Liver (tissue), 9 donors: ENCODE data around the gene OR9K2. TPM values are rescaled to one million over a fixed set of nuclear protein-coding genes. Genes with fewer than 3 reads are reported as not detected.
"Not testable (repeated sequence)": the region's sequence is repeated elsewhere in the genome, so short reads cannot be mapped to it uniquely, and the experiment has no call there.

Experiments used
- DNase-seq: peaks from one replicate; pipeline ENCODE4 v3.0.0-alpha.2; 2017; ENCODE audit warnings: low spot score
- H3K27ac ChIP-seq, 2 donors: one replicate each; pipeline ENCODE4 v1.7.0; 2013; ENCODE audit warnings: inconsistent platforms in 2 of 2, low read length in 2 of 2, control low read depth in 1 of 2, low read depth in 1 of 2, mild to moderate bottlenecking in 1 of 2
- H3K27me3 ChIP-seq, 4 donors: one replicate each; pipeline versions ENCODE4 v1.6.1 to v1.7.0; 2013; ENCODE audit warnings: low read length in 3 of 4, inconsistent platforms in 1 of 4, mild to moderate bottlenecking in 1 of 4, moderate library complexity in 1 of 4; ENCODE audit not compliant: control insufficient read depth in 4 of 4, insufficient read depth in 4 of 4
- H3K36me3 ChIP-seq, 4 donors: one replicate each; pipeline versions ENCODE4 v1.6.1 to v1.7.0; 2013; ENCODE audit warnings: low read length in 3 of 4, mild to moderate bottlenecking in 3 of 4, low read depth in 1 of 4, moderate library complexity in 1 of 4; ENCODE audit not compliant: control insufficient read depth in 4 of 4, insufficient read depth in 3 of 4
- H3K4me1 ChIP-seq, 4 donors: one replicate each; pipeline versions ENCODE4 v1.6.1 to v1.7.0; 2013; ENCODE audit warnings: low read length in 3 of 4, mild to moderate bottlenecking in 3 of 4, moderate library complexity in 1 of 4; ENCODE audit not compliant: control insufficient read depth in 4 of 4, insufficient read depth in 4 of 4
- H3K4me3 ChIP-seq, 3 donors: one replicate each; pipeline versions ENCODE4 v1.6.1 to v1.7.0; 2013; ENCODE audit warnings: low read length in 3 of 3, control low read depth in 1 of 3, low read depth in 1 of 3, mild to moderate bottlenecking in 1 of 3
- H3K9ac ChIP-seq, 2 donors: one replicate each; pipeline ENCODE4 v1.7.0; 2013; ENCODE audit warnings: low read length in 2 of 2, mild to moderate bottlenecking in 2 of 2, moderate library complexity in 2 of 2, control low read depth in 1 of 2, low read depth in 1 of 2
- H3K9me3 ChIP-seq, 4 donors: one replicate each; pipeline versions ENCODE4 v1.6.1 to v1.7.0; 2013; ENCODE audit warnings: low read length in 3 of 4; ENCODE audit not compliant: control insufficient read depth in 4 of 4
- ATF3 ChIP-seq: IDR thresholded peaks from 2 replicates; pipeline ENCODE4 v1.6.1; 2016; ENCODE audit warnings: antibody characterized with exemption
- EGR1 ChIP-seq, 2 donors: IDR thresholded peaks; 2 replicates each; pipeline ENCODE4 v1.6.1; 2016 to 2018; ENCODE audit warnings: antibody characterized with exemption in 2 of 2, low read depth in 2 of 2
- FOXA1 ChIP-seq: IDR thresholded peaks from 2 replicates; pipeline ENCODE4 v1.6.1; 2016; ENCODE audit warnings: antibody characterized with exemption
- FOXA2 ChIP-seq: IDR thresholded peaks from 2 replicates; pipeline ENCODE4 v1.6.1; 2016; ENCODE audit warnings: antibody characterized with exemption
- GABPA ChIP-seq, 2 donors: IDR thresholded peaks in 1 of 2; conservative IDR thresholded peaks in 1 of 2; 2 replicates each; pipeline ENCODE4 v1.6.1; 2016; ENCODE audit warnings: antibody characterized with exemption in 2 of 2, mild to moderate bottlenecking in 1 of 2, moderate library complexity in 1 of 2
- MAX ChIP-seq: IDR thresholded peaks from 2 replicates; pipeline ENCODE4 v1.6.1; 2016; ENCODE audit warnings: antibody characterized with exemption
- NR2F2 ChIP-seq: IDR thresholded peaks from 2 replicates; pipeline ENCODE4 v1.6.1; 2016; ENCODE audit warnings: antibody characterized with exemption
- RAD21 ChIP-seq, 2 donors: IDR thresholded peaks; 2 replicates each; pipeline ENCODE4 v1.6.1; 2016; ENCODE audit warnings: antibody characterized with exemption in 2 of 2, mild to moderate bottlenecking in 2 of 2
- REST ChIP-seq: IDR thresholded peaks from 2 replicates; pipeline ENCODE4 v1.6.1; 2016; ENCODE audit warnings: antibody characterized with exemption, mild to moderate bottlenecking
- RXRA ChIP-seq, 2 donors: IDR thresholded peaks; 2 replicates each; pipeline ENCODE4 v1.6.1; 2017 to 2018; ENCODE audit warnings: antibody characterized with exemption in 2 of 2, mild to moderate bottlenecking in 1 of 2
- SP1 ChIP-seq: IDR thresholded peaks from 2 replicates; pipeline ENCODE4 v1.6.1; 2018; ENCODE audit warnings: antibody characterized with exemption, mild to moderate bottlenecking
- TAF1 ChIP-seq: conservative IDR thresholded peaks from 2 replicates; pipeline ENCODE4 v1.6.1; 2016; ENCODE audit warnings: antibody characterized with exemption, mild to moderate bottlenecking
- YY1 ChIP-seq: IDR thresholded peaks from 2 replicates; pipeline ENCODE4 v1.6.1; 2016; ENCODE audit warnings: antibody characterized with exemption, mild to moderate bottlenecking
- ZBTB33 ChIP-seq: IDR thresholded peaks from 2 replicates; pipeline ENCODE4 v1.6.1; 2016; ENCODE audit warnings: antibody characterized with exemption
- WGBS: extraction: QIAGEN DNeasy Blood & Tissue Kit; methylation state at CpG from one replicate; pipeline ENCODE4 v1.1.7; 2013; 5-methylcytosine and 5-hydroxymethylcytosine counted together
- polyA plus RNA-seq, 2 donors: library from polyadenylated mRNA; stranded (reverse) in 1 of 2; unstranded in 1 of 2; fragments of 200-250 nt in 1 of 2; fragments of >200 nt in 1 of 2; fragmentation: Nextera tagmentation in 1 of 2; extraction: Ambion mirVana in 1 of 2; gene quantifications; one replicate each; pipeline versions ENCODE4 v1.2.1 to v1.2.3, GENCODE V29; 2013 to 2015
- total RNA-seq, 2 donors: library from RNA; depleted of rRNA; stranded (reverse); fragments of >200 nt; gene quantifications; one replicate each; pipeline ENCODE4 v1.2.3, GENCODE V29; 2014
- donor health status: healthy.
- donor health status: healthy.
- donor health status: healthy.
- donor health status: healthy.
- donor health status: healthy.

OR9K2 gene
- total and polyA plus RNA-seq, 4 donors, result not detected

- WGBS, result 82% methylated on average over 24 of the region's 24 CpGs
- not testable (repeated sequence) for H3K36me3 ChIP-seq
These were observed 40.9 kb downstream of the OR9K2 start for GRCh38 chr12:55167010-55167640.

GRCh38 chr12:55171445-55171844 lies 45.2 kb downstream of the OR9K2 start:
- H3K4me1 ChIP-seq, result no peaks in the 10 kb centered on the region
- H3K9ac ChIP-seq, result no peak overlapping the region
- H3K27ac ChIP-seq, result no peak overlapping the region
- no peaks in the 10 kb centered on the region for H3K9me3 ChIP-seq
- peaks cover 0 to 4% (median 0%) of the 10 kb centered on the region in 4 donors for H3K27me3 ChIP-seq
- DNase-seq, result no peak
- no peak overlapping the region for H3K4me3 ChIP-seq
- WGBS, result 85% methylated on average over 2 of the region's 2 CpGs
- H3K36me3 ChIP-seq, result no peaks in the 10 kb centered on the region
- TF ChIP-seq ATF3, result no peak

More at GRCh38 chr12:55167010-55167640, 40.9 kb downstream of the OR9K2 start:
- H3K9me3 ChIP-seq, H3K4me1 ChIP-seq, H3K4me3 ChIP-seq, DNase-seq, H3K27ac ChIP-seq, H3K27me3 ChIP-seq, H3K9ac ChIP-seq: not testable (repeated sequence)

GRCh38 chr12:55171846-55172245 lies 45.6 kb downstream of the OR9K2 start:
- not testable (repeated sequence) for H3K4me1 ChIP-seq, H3K36me3 ChIP-seq, H3K4me3 ChIP-seq, H3K27me3 ChIP-seq, H3K27ac ChIP-seq, DNase-seq, H3K9me3 ChIP-seq, H3K9ac ChIP-seq
- WGBS, result 67% methylated on average over 2 of the region's 2 CpGs

- no peaks in the 10 kb centered on the region for H3K4me1 ChIP-seq
- DNase-seq, result no peak
- H3K36me3 ChIP-seq, result no peaks in the 10 kb centered on the region
- H3K4me3 ChIP-seq, result no peak overlapping the region
- 38% methylated on average over 1 of the region's 1 CpG for WGBS
- H3K27me3 ChIP-seq, result peaks cover 0 to 4% (median 0%) of the 10 kb centered on the region in 4 donors
- H3K9me3 ChIP-seq, result no peaks in the 10 kb centered on the region
- no peak overlapping the region for H3K27ac ChIP-seq
- H3K9ac ChIP-seq, result no peak overlapping the region
- TF ChIP-seq FOXA1 (no peak), FOXA2 (no peak), TAF1 (no peak), RXRA (IDR thresholded peaks at IDR 0.05) (no peak)
These were observed 46.5 kb downstream of the OR9K2 start for GRCh38 chr12:55172686-55173085.

- WGBS, result 86% methylated on average over 2 of the region's 2 CpGs
- H3K9me3 ChIP-seq, result no peaks in the 10 kb centered on the region
- H3K27me3 ChIP-seq, result peaks cover 0 to 4% (median 0%) of the 10 kb centered on the region in 4 donors
- no peak overlapping the region for H3K27ac ChIP-seq
- H3K9ac ChIP-seq, result no peak overlapping the region
- no peak for DNase-seq
- no peaks in the 10 kb centered on the region for H3K4me1 ChIP-seq
- no peaks in the 10 kb centered on the region for H3K36me3 ChIP-seq
- no peak overlapping the region for H3K4me3 ChIP-seq
- TF ChIP-seq RAD21 (IDR thresholded peaks at IDR 0.05) (no peak), MAX (no peak), GABPA (IDR thresholded peaks at IDR 0.05 in 1 of 2, conservative IDR thresholded peaks at IDR 0.05 in 1 of 2) (no peak), FOXA2 (no peak), SP1 (no peak), EGR1 (IDR thresholded peaks at IDR 0.05; ENCODE audit: low read depth in 2 of 2) (no peak), FOXA1 (no peak), RXRA (IDR thresholded peaks at IDR 0.05) (no peak), REST (no peak), YY1 (no peak), ZBTB33 (no peak), NR2F2 (no peak)
These were observed 47.2 kb downstream of the OR9K2 start for GRCh38 chr12:55173456-55173855.
